ENCODE data around the gene SSBP3.
"Not testable (repeated sequence)": the region's sequence is repeated elsewhere in the genome, so short reads cannot be mapped to it uniquely, and the experiment has no call there.

The SSBP3 gene

DNA sequence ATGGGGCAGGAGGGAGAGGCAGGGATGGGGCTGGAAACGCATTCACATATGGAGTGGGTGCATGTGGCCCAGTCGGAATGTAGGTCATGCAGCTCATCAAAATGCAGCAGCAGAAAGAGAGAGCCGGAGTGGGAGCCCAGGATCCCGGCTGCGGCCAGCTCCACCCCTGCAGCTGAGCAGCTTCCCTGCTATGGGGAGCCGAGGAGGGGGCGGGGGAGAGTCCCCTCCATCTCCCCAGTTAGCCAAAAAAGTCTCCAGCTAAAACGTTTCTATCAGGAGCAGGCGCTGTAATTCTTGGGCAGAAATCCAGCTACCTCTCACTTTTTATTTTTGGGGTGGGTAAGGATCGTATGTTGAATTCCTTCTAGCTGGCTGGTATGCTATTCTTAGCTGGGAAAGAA, 166.6 kb downstream of the SSBP3 start:
- FAIRE-seq = no peak

- no peak for FAIRE-seq
Observed at GRCh38 chr1:54239035-54239383, 167.2 kb downstream of the SSBP3 start.

DNA sequence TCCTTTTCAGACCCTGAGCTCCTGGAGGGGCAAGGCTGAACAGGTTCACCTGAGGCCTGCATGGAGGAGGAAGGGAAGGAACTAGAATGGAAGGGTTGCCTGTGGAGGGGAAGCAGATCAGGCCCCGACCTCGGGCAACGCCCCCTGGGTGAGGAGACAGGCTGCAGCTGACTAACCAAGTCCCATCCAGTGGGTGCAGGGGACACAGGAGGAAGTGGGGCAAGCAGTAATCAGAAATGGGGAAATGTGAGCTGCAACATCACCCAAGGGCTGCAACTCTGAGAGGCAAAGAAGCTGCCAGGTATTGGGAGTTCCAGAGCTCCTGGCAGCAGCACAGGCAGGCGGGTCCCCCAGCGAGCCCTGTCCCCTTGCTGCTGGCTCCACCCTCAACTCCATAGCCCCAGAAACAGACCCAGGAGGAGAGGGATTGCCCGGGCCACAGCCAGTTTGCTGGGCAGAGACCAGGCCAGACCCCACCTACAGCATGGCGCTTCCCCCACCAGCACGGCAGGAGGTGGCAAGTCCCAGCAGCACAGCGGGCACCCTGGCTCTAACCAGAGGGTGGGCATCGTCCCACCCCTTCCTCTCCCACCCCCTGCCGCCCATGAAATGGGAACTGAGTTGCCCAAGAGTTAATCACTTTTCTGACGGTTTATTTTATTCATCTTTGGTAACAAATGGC, 167.7 kb downstream of the SSBP3 start:
- FAIRE-seq = no peak

GRCh38 chr1:54237586-54237985, 168.6 kb downstream of the SSBP3 start:
- no peak for FAIRE-seq

DNA sequence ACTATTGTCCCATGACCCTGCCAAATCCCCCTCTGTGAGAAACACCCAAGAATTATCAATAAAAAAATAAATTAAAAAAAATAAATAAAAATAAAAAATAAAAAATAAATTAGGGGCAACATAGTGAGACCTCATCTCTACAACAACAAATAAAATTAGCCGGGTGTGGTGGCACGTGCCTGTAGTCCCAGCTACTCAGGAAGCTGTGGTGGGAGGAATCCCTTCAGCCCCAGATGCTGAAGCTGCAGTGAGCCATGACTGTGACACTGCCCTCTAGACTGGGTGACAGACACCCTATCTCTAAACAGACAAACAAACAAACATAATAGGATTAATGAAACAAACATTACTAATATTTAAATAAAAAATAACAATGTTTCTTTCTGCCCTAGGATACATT, 171.9 kb downstream of the SSBP3 start:
- FAIRE-seq = no peak

- not testable (repeated sequence) for FAIRE-seq
Observed at GRCh38 chr1:54233196-54233595, 173.0 kb downstream of the SSBP3 start.

DNA sequence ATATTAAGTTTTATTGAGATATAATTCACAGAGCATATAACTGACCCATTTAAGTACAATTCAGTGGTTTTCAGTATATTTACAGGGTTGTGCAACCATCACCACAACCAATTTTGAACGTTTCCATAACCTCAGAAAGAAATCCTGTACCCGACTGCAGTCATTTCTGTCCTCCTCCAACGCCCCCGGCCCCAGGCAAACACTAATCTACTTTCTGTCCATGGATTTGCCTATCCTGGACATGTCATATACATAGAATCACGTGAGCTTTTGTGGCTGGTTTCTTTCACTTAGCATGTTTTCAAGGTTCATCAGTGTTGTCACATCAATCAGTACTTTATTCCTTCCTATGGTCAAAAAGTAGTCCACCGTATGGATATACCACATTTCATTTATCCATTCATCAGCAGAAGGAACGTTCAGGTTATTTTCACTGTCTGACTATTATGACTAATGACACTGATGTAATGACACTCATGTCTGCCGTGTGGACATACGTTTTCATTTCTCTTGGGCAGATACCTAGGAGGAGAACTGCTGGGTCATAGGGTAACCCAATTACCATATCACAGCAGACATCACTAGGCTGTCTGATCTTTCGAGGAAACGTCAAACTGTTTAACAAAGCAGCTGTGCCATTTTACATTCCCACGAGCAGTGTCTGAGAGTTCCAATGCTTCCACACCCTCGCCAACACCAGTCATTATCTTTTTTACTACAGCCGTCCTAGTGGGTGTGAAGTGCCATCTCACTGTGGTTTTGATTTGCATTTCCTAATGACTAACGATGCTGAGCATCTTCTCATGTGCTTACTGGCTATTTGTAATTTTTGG, 175.5 kb downstream of the SSBP3 start:
- FAIRE-seq = no peak

DNA sequence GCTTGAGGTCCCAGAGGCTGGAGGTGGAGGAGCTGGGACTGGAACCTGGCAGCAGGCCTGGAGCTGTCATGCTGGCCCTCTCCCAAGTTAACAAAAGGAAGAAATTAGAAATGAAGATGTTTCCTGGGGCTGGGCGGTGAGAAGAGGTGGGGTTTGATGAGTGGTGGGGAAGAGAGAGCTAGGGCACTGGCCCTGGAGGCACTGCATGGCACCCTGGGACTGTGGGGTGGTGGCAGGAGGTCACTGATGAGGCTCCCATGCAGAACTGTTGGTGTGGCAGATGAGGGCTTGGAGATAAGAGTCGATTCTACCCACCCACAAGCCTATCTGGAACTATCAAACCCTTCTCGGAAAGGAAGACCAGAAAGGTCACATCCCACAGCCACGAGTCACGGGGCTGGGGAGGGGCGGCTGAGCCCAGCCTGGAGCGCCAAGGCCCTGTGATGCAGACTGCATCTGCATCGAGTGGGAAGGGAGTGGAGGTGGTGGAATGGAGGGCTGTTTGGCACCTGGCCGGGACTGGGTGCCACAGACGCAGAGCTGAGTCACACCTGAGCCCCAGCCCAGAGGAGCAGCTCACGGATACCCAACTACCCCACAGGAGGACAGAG, 176.8 kb downstream of the SSBP3 start:
- FAIRE-seq = no peak

DNA sequence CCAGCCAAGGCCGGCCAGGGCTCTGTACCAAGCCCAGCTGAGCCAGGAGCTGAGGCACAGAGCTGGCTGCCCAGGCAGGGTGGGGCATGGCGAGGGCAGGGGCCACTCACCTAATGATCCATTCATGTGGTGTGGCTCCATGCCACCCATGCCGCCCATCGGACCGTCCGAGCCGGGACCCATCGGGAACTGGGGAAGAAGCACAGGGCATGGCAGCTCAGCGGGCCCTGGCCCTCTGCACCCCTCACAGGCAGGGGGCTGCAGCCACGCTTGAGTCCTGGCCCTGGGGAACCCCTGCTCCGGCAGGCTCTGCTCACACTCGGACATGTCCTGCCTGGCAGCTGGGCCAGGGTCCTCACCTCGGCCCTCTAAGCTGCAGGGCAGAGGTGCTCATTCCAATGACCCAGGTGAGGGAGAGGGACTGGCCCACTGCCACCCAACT, 177.5 kb downstream of the SSBP3 start:
- no peak for FAIRE-seq

DNA sequence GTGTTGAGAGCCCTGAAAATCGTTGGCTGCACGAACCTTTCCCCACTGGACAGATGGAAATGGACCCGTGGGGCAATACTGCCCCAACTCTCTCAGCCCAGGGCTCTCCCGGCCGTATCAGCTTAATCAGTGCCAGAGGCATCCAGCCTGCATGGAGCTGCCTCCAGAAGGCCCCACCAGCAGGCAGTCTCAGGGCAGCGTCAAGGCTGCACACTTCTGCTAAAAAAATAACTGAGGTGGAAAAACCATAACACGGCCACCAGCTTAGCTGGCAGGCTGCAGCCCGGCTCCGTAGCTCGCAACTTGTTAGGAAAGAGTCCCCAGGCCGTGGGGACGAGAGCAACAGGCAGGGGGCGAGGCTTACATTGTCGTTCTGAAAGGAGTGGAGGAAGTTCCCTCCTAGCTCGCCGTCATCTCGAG, 178.3 kb downstream of the SSBP3 start:
- FAIRE-seq = no peak

GRCh38 chr1:54227091-54227602, 179.0 kb downstream of the SSBP3 start:
- FAIRE-seq = no peak

GRCh38 chr1:54225986-54226559, 180.1 kb downstream of the SSBP3 start:
- FAIRE-seq = no peak

DNA sequence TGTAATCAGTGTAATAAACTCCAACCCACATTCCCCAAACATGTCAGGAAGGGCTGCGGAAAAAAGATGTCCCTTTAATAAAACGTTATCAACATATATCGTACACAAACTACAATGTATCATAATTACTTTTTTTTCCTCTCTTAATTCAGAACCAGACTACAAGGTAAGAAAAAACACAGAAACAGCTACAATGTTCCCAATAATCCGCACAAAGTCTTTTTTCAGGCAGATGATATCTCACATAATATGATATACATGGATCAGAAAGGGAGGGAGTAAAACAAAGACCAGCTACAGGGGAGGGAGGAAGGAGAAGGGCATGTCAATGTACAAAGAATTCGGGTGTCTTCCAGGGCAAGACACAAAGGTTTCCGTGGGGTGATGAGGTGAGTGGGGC, 180.8 kb downstream of the SSBP3 start:
- no peak for FAIRE-seq

DNA sequence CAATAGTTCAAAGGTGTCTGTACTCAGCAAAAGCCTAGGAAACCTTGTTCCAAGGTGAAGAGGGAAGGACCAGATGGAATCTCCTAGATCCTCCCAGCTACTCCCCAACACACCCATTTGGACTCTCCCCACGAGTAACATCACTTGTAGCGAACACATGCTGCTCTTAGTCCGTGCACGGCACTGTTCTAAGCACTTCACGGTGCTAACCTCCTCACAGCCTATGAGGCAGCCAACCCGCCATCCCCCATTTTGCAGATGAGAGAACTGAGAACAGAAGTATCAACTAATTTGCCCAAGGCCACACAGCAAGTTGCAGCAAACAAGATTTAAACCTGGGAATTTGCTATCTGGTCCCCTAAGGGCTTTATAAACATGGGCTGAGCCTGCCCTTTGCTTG, 182.0 kb downstream of the SSBP3 start:
- FAIRE-seq = no peak

DNA sequence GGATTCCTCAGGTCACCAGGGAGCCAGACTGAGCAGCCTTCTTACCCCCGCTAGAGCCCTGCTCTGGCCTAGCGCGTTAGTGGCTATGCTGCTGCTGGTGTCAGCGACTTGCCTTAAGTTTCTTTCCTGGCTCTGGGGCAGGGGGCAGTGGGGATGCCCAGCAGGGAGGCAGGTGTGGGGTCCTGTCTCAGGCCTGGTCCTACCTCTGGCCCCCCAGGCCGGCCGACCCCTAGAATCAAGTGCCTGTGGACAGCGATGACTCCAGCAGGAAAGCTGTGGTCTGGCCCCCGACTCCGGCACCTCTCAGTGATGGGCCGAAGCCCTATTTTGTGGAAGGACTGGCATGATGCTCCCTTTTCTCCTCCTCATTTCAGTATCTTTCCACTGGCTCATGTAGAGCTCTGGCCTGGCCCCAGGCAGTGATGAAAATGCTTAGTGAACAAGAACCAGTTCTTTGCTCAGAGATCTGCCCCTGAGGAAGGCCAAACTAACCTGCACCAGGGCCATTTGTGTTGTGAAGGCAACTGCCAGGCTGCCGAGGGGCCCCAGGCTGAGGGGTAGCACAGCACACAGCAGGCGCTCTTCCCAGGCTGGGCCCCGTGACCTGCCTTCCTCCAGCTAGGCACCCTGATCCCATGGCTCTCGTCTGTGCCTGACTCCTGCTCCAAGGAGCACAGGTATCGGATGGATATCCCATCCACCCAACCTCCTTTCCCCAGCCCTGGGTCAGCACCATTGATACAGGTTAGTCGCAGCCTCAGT, 182.6 kb downstream of the SSBP3 start:
- no peak for FAIRE-seq

DNA sequence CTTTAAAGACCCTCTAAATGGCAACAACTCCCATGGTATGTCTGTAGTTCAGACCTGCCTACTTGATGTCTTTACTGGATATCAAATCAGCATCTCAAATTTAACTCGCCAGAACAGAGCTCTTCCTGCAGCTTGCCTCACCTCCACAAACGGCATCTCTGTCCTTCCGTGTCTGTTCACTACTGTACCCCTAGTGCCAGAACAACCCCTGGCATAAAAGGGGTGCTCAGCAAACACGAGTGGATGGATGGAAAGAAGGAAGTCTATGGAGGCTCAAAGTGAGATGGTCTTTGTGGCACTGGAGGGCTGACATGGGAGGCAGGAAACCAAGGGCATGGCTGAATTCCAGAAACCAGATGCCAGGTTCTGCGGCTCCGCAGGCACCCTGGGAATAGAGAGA, 183.5 kb downstream of the SSBP3 start:
- FAIRE-seq = no peak

DNA sequence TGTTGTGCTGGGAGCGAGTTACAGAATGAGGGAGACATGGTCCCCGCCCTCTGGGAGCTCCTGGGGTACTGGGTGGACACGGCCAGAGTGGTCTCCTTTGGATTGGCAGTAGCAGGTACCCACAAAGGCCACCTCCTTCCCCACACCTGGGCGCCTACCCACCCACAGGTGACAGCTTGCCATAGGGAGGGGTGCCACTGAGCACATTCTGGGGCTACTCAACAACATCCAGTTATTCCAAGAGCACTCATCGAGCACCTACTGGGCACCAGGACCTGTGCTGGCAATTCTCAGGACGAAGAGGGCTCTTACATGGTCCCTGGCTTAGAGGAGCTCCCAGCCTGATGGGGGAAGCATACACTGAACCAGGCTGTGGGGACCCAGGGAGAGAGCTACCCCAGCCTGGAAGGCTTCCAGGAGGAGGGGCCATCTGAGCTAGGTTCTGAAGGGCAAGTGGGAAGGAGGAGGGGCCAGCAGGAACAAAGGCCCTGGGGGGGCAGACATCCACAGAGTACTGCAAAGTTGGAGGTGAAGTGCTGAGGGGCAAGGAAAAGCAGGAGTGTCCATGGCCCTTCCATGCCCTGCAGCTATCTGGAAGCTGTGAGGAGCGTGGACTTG, 184.2 kb downstream of the SSBP3 start:
- FAIRE-seq = no peak

DNA sequence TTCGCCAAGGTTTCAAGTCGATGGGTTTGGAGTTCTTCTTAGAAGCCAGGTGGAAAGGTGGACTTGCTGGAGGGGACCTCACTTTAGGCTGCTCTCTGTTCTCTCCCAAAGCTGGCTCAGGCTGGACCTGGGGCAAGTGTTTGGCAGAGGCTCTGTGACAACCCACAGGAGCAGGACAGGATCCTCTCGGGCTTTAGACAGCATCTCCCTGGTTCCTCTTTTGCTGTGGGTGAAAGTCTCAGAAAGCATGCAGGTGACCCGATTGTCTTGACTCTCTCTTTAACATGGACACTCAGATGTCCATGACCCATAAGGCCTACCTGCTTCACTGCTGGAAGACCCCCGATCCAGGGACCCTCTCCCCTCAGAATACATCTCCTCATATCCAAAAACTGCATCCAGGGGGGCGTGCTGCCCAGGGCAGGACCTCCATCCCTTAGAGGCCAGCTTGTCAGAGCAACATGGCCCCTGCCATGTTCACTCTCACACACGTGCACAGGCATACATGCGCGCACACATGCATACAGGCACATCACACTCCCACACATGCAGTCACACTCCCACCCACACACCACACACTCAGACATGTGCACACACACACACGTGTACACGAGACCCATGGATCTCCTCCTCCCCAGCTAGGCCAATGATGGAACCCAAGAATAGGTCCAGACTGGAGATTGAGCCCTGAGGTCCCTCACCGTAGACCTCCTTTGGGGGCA, 184.9 kb downstream of the SSBP3 start:
- no peak for FAIRE-seq

- FAIRE-seq = no peak
Observed at GRCh38 chr1:54220004-54220811, 186.0 kb downstream of the SSBP3 start.

- FAIRE-seq = no peak
Observed at GRCh38 chr1:54219688-54220003, 186.5 kb downstream of the SSBP3 start.
